Mesenchymal stem cell (in vitro differentiated cells and primary cell): ENCODE results near the gene INPP5A.
"Not testable (repeated sequence)": the region's sequence is repeated elsewhere in the genome, so short reads cannot be mapped to it uniquely, and the experiment has no call there.

Experiments
- DNase-seq: peaks from one replicate; pipeline ENCODE4 v3.0.0-alpha.2; 2013
- H2AFZ ChIP-seq: one replicate; pipeline ENCODE4 v1.6.1; 2013; ENCODE audit warnings: low read depth, mild to moderate bottlenecking, control low read depth, inconsistent platforms, low read length, moderate library complexity
- H2AK5ac ChIP-seq: 2 replicates; pipeline ENCODE4 v1.6.1; 2013; ENCODE audit warnings: low read length, moderate library complexity, mild to moderate bottlenecking, inconsistent platforms; ENCODE audit not compliant: severe bottlenecking
- H2BK120ac ChIP-seq: one replicate; pipeline ENCODE4 v1.6.1; 2013; ENCODE audit warnings: low read depth, mild to moderate bottlenecking, inconsistent platforms, low read length, moderate library complexity
- H2BK12ac ChIP-seq, 2 experiments: one replicate each; pipeline ENCODE4 v1.6.1; 2013; ENCODE audit warnings: inconsistent platforms in 2 of 2, low read length in 2 of 2, mild to moderate bottlenecking in 2 of 2, moderate library complexity in 2 of 2, control low read depth in 1 of 2
- H2BK15ac ChIP-seq: one replicate; pipeline ENCODE4 v1.6.1; 2013; ENCODE audit warnings: mild to moderate bottlenecking, low read depth, inconsistent platforms; ENCODE audit not compliant: poor library complexity, severe bottlenecking
- H2BK5ac ChIP-seq: 2 replicates; pipeline ENCODE4 v1.6.1; 2013; ENCODE audit warnings: low read depth, mild to moderate bottlenecking, low read length, control low read depth, inconsistent platforms; ENCODE audit not compliant: poor library complexity, severe bottlenecking
- H3K14ac ChIP-seq, 2 experiments: one replicate each; pipeline ENCODE4 v1.6.1; 2013; ENCODE audit warnings: inconsistent platforms in 2 of 2, low read length in 2 of 2, control low read depth in 1 of 2, mild to moderate bottlenecking in 1 of 2, moderate library complexity in 1 of 2
- H3K18ac ChIP-seq, 2 experiments: one replicate each; pipeline ENCODE4 v1.6.1; 2013; ENCODE audit warnings: inconsistent platforms in 2 of 2, low read length in 2 of 2, control low read depth in 1 of 2, low read depth in 1 of 2, mild to moderate bottlenecking in 1 of 2
- H3K23ac ChIP-seq, 2 experiments: one replicate each; pipeline ENCODE4 v1.6.1; 2013; ENCODE audit warnings: inconsistent platforms in 2 of 2, low read length in 2 of 2, mild to moderate bottlenecking in 2 of 2, moderate library complexity in 2 of 2, control low read depth in 1 of 2
- H3K27ac ChIP-seq: 2 replicates; pipeline ENCODE4 v1.5.1; 2013; ENCODE audit warnings: mild to moderate bottlenecking, moderate library complexity, low read length, control low read depth, inconsistent platforms; ENCODE audit not compliant: poor library complexity, severe bottlenecking
- H3K27me3 ChIP-seq, 2 experiments: 2 replicates each; pipeline versions ENCODE4 v1.6.1 to v1.7.0; 2013; ENCODE audit warnings: low read length in 2 of 2, mild to moderate bottlenecking in 2 of 2, moderate library complexity in 2 of 2, control low read depth in 1 of 2, inconsistent platforms in 1 of 2; ENCODE audit not compliant: control insufficient read depth in 1 of 2, insufficient read depth in 1 of 2
- H3K36me3 ChIP-seq, 2 experiments: 2 replicates each; pipeline versions ENCODE4 v1.6.1 to v1.7.0; 2013; ENCODE audit warnings: low read length in 2 of 2, control low read depth in 1 of 2, inconsistent platforms in 1 of 2, low read depth in 1 of 2, mild to moderate bottlenecking in 1 of 2; ENCODE audit not compliant: insufficient read depth in 2 of 2, control insufficient read depth in 1 of 2
- H3K4ac ChIP-seq, 2 experiments: one replicate each; pipeline ENCODE4 v1.6.1; 2013; ENCODE audit warnings: inconsistent platforms in 2 of 2, low read length in 2 of 2, mild to moderate bottlenecking in 2 of 2, moderate library complexity in 2 of 2, control low read depth in 1 of 2, low read depth in 1 of 2
- H3K4me1 ChIP-seq: 2 replicates; pipeline ENCODE4 v1.6.1; 2013; ENCODE audit warnings: low read depth, low read length, control low read depth; ENCODE audit not compliant: control insufficient read depth, insufficient read depth
- H3K4me2 ChIP-seq: 2 replicates; pipeline ENCODE4 v1.6.1; 2013; ENCODE audit warnings: low read length, mild to moderate bottlenecking, inconsistent platforms; ENCODE audit not compliant: poor library complexity, severe bottlenecking
- H3K4me3 ChIP-seq, 2 experiments: 2 replicates each; pipeline versions ENCODE4 v1.5.1 to v1.7.0; 2013; ENCODE audit warnings: low read length in 2 of 2, mild to moderate bottlenecking in 2 of 2, control low read depth in 1 of 2, low read depth in 1 of 2; ENCODE audit not compliant: insufficient read depth in 1 of 2
- H3K79me1 ChIP-seq: replicated peaks from 2 replicates; pipeline ENCODE4 v1.6.1; 2013; ENCODE audit warnings: mild to moderate bottlenecking, control low read depth, low read length, inconsistent platforms; ENCODE audit not compliant: poor library complexity, severe bottlenecking
- H3K9ac ChIP-seq: 2 replicates; pipeline ENCODE4 v1.7.0; 2013; ENCODE audit warnings: mild to moderate bottlenecking, low read length, moderate library complexity
- H3K9me3 ChIP-seq: 2 replicates; pipeline ENCODE4 v1.7.0; 2013; ENCODE audit warnings: mild to moderate bottlenecking, low read length; ENCODE audit not compliant: control insufficient read depth
- H4K8ac ChIP-seq: one replicate; pipeline ENCODE4 v1.6.1; 2013; ENCODE audit warnings: inconsistent platforms, mild to moderate bottlenecking, low read length, moderate library complexity
- H4K91ac ChIP-seq: one replicate; pipeline ENCODE4 v1.6.1; 2013; ENCODE audit warnings: mild to moderate bottlenecking, low read length, inconsistent platforms
- WGBS: methylation state at CpG from one replicate; pipeline ENCODE4 v1.1.7; 2013; ENCODE audit warnings: mixed read lengths; 5-methylcytosine and 5-hydroxymethylcytosine counted together

INPP5A gene

GRCh38 chr10:132816718-132817117 is 279.1 kb downstream of the INPP5A start:
- Histone ChIP-seq H4K91ac (no peak overlapping the region), H2AFZ (no peak overlapping the region), H3K14ac (no peak overlapping the region), H4K8ac (no peak overlapping the region), H2BK12ac (no peak overlapping the region), H2AK5ac (no peak overlapping the region), H2BK15ac (no peak overlapping the region), H3K4ac (no peak overlapping the region), H3K4me3 (no peak overlapping the region), H3K23ac (no peak overlapping the region), H3K4me2 (no peak overlapping the region), H3K79me1 (no peaks in the 10 kb centered on the region), H2BK5ac (no peak overlapping the region), H3K9me3 (peaks cover 13% of the 10 kb centered on the region), H3K36me3 (no peaks in the 10 kb centered on the region), H2BK120ac (no peak overlapping the region), H3K27me3 (peaks cover 4 to 50% of the 10 kb centered on the region in 2 experiments), H3K9ac (no peak overlapping the region), H3K27ac (no peak overlapping the region), H3K18ac (no peak overlapping the region), H3K4me1 (peaks cover 4% of the 10 kb centered on the region)
- WGBS = 87% methylated on average over 12 of the region's 12 CpGs
- DNase-seq = no peak

GRCh38 chr10:132817701-132818211 is 280.2 kb downstream of the INPP5A start:
- H3K9me3 ChIP-seq = peaks cover 13% of the 10 kb centered on the region
- H3K18ac ChIP-seq = no peak overlapping the region
- peaks cover 4 to 50% of the 10 kb centered on the region in 2 experiments for H3K27me3 ChIP-seq
- H3K4me3 ChIP-seq = no peak overlapping the region
- H4K8ac ChIP-seq = no peak overlapping the region
- WGBS = 88% methylated on average over 26 of the region's 29 CpGs
- no peak overlapping the region for H3K14ac ChIP-seq
- no peak overlapping the region for H2BK15ac ChIP-seq
- H3K9ac ChIP-seq = no peak overlapping the region
- no peaks in the 10 kb centered on the region for H3K79me1 ChIP-seq
- no peak overlapping the region for H2BK5ac ChIP-seq
- peaks cover 1% of the 10 kb centered on the region for H3K4me1 ChIP-seq
- no peak overlapping the region for H4K91ac ChIP-seq
- no peaks in the 10 kb centered on the region for H3K36me3 ChIP-seq
- H2BK120ac ChIP-seq = no peak overlapping the region
- no peak overlapping the region for H3K27ac ChIP-seq
- H2AFZ ChIP-seq = no peak overlapping the region
- H3K4ac ChIP-seq = no peak overlapping the region
- H3K23ac ChIP-seq = no peak overlapping the region
- no peak for DNase-seq
- no peak overlapping the region for H2AK5ac ChIP-seq
- H2BK12ac ChIP-seq = no peak overlapping the region
- H3K4me2 ChIP-seq = no peak overlapping the region

- Histone ChIP-seq H3K18ac (no peak overlapping the region), H3K79me1 (no peaks in the 10 kb centered on the region), H3K14ac (no peak overlapping the region), H3K27me3 (peaks cover 4 to 39% of the 10 kb centered on the region in 2 experiments), H2BK15ac (no peak overlapping the region), H3K4me2 (no peak overlapping the region), H3K36me3 (no peaks in the 10 kb centered on the region), H2AK5ac (no peak overlapping the region), H4K91ac (no peak overlapping the region), H3K27ac (no peak overlapping the region), H2BK5ac (no peak overlapping the region), H3K23ac (no peak overlapping the region), H3K4me1 (peaks cover 4% of the 10 kb centered on the region), H2BK120ac (no peak overlapping the region), H3K9ac (no peak overlapping the region), H3K9me3 (peaks cover 13% of the 10 kb centered on the region), H3K4me3 (no peak overlapping the region), H4K8ac (no peak overlapping the region), H3K4ac (no peak overlapping the region), H2AFZ (no peak overlapping the region), H2BK12ac (no peak overlapping the region)
- WGBS = 91% methylated on average over 13 of the region's 13 CpGs
- no peak for DNase-seq
Observed at GRCh38 chr10:132820056-132820455, 282.5 kb downstream of the INPP5A start.

- not testable (repeated sequence) for H3K23ac ChIP-seq, H2BK120ac ChIP-seq, H3K36me3 ChIP-seq, H3K14ac ChIP-seq, H2BK15ac ChIP-seq, H3K18ac ChIP-seq, H2AFZ ChIP-seq, H4K8ac ChIP-seq, H3K4me3 ChIP-seq, H3K27ac ChIP-seq, DNase-seq, H2BK12ac ChIP-seq, H3K4me1 ChIP-seq, H4K91ac ChIP-seq, H3K9ac ChIP-seq, H3K4ac ChIP-seq, H3K4me2 ChIP-seq, H3K9me3 ChIP-seq, H2AK5ac ChIP-seq, H2BK5ac ChIP-seq, H3K79me1 ChIP-seq
- 83% methylated on average over 32 of the region's 34 CpGs for WGBS
- peaks cover 6 to 24% of the 10 kb centered on the region in 2 experiments for H3K27me3 ChIP-seq
Observed at GRCh38 chr10:132825783-132826523, 288.4 kb downstream of the INPP5A start.
